CD4-positive, alpha-beta T cell treated with Interferon gamma for 1 hour (primary cell): ENCODE data around the gene VANGL2.
"Not testable (repeated sequence)": the region's sequence is repeated elsewhere in the genome, so short reads cannot be mapped to it uniquely, and the experiment has no call there.

Source experiments
- DNase-seq: peaks from one replicate; pipeline ENCODE4 v3.0.0-alpha.2; 2020

The VANGL2 gene

GRCh38 chr1:160371346-160371631, 29.1 kb upstream of the VANGL2 start:
- no peak for DNase-seq

GRCh38 chr1:160371756-160372155, 28.6 kb upstream of the VANGL2 start:
- no peak for DNase-seq

- DNase-seq: no peak
Observed at GRCh38 chr1:160373696-160374095, 26.7 kb upstream of the VANGL2 start.

- no peak for DNase-seq
Observed at GRCh38 chr1:160374306-160375110, 25.9 kb upstream of the VANGL2 start.

GRCh38 chr1:160375788-160376524, 24.4 kb upstream of the VANGL2 start:
- DNase-seq: no peak

GRCh38 chr1:160376525-160377131, 23.7 kb upstream of the VANGL2 start:
- DNase-seq: peak; percentile 11

GRCh38 chr1:160377585-160378206, 22.7 kb upstream of the VANGL2 start:
- no peak for DNase-seq

GRCh38 chr1:160384812-160385211, 15.6 kb upstream of the VANGL2 start:
- DNase-seq: not testable (repeated sequence)

- not testable (repeated sequence) for DNase-seq
Observed at GRCh38 chr1:160388406-160388805, 12.0 kb upstream of the VANGL2 start.

- DNase-seq: no peak
Observed at GRCh38 chr1:160394673-160395072, 5.7 kb upstream of the VANGL2 start.

- DNase-seq: no peak
Observed at GRCh38 chr1:160397651-160398050, 2.7 kb upstream of the VANGL2 start.

GRCh38 chr1:160398823-160399222, 1.5 kb upstream of the VANGL2 start:
- DNase-seq: no peak

- DNase-seq: no peak
Observed at GRCh38 chr1:160399544-160400222, 681 bp upstream of the VANGL2 start.

GRCh38 chr1:160400646-160401486, 502 bp downstream of the VANGL2 start:
- DNase-seq: peak; percentile 9

- no peak for DNase-seq
Observed at GRCh38 chr1:160401487-160401805, 1.1 kb downstream of the VANGL2 start.

- DNase-seq: no peak
Observed at GRCh38 chr1:160402001-160402795, 1.8 kb downstream of the VANGL2 start.

- no peak for DNase-seq
Observed at GRCh38 chr1:160403244-160403643, 2.9 kb downstream of the VANGL2 start.

- DNase-seq: no peak
Observed at GRCh38 chr1:160404094-160404493, 3.7 kb downstream of the VANGL2 start.

GRCh38 chr1:160405331-160405877, 5.0 kb downstream of the VANGL2 start:
- no peak for DNase-seq

- DNase-seq: no peak
Observed at GRCh38 chr1:160406131-160406968, 6.0 kb downstream of the VANGL2 start.
